Activated T-helper 1 cell treated with anti-CD3 and anti-CD28 coated beads, Interleukin-12 subunit alpha, Interleukin-12 subunit beta, Interleukin-2, Interleukin-4 antibody, amounts not matched to agents 30 ng/mL and 10 ng/mL and 1 ng/mL, durations not matched to agents 14 hours and 24 hours and 36 hours (primary cell): ENCODE results near the gene ME1. TPM values are rescaled to one million over a fixed set of nuclear protein-coding genes. Genes with fewer than 3 reads are reported as not detected.
A peak's percentile ranks its signal among the peaks of the same experiment; 100 is the strongest.

Experiments
- DNase-seq: peaks from one replicate; pipeline ENCODE4 v3.0.0; 2021; ENCODE audit warnings: low spot score
- H3K27ac Mint-ChIP-seq: one replicate; pipeline ENCODE4 v1.8.0; 2021; ENCODE audit warnings: mild to moderate bottlenecking, mixed read lengths
- H3K27me3 Mint-ChIP-seq: one replicate; pipeline ENCODE4 v1.8.0; 2022; ENCODE audit warnings: mild to moderate bottlenecking, moderate library complexity, mixed read lengths; ENCODE audit not compliant: insufficient read depth
- H3K36me3 Mint-ChIP-seq: one replicate; pipeline ENCODE4 v1.8.0; 2021; ENCODE audit warnings: low read depth, mixed read lengths
- H3K4me1 Mint-ChIP-seq: one replicate; pipeline ENCODE4 v1.8.0; 2021; ENCODE audit warnings: low read depth, mixed read lengths
- H3K4me3 Mint-ChIP-seq: one replicate; pipeline ENCODE4 v1.8.0; 2021; ENCODE audit warnings: mild to moderate bottlenecking, moderate library complexity, mixed read lengths
- H3K9me3 Mint-ChIP-seq: one replicate; pipeline ENCODE4 v1.8.0; 2021; ENCODE audit warnings: mixed read lengths
- intact Hi-C: fragments of 100-400 bp; cut with micrococcal nuclease; formaldehyde crosslinking; loops from one replicate; pipeline ENCODE4 v1.15.1; 2024
- total RNA-seq: library from RNA; stranded (reverse); gene quantifications from 2 replicates; pipeline ENCODE4 v1.2.3, GENCODE V29; 2022

ME1 gene
- total RNA-seq, result not detected in 2 replicates

GRCh38 chr6:83430611-83431544 lies at the start of gene ME1:
TSS of gene ME1 (minus strand) at chr6:83431051. CDS start at chr6:83430954, 97 bp downstream.
- DNase-seq, result peak; percentile 11
- H3K36me3 Mint-ChIP-seq, result no peaks in the 10 kb centered on the region
- H3K27ac Mint-ChIP-seq, result peak within 1 kb of the TSS; percentile 40
- H3K4me3 Mint-ChIP-seq, result peak within 1 kb of the TSS; percentile 11
- H3K9me3 Mint-ChIP-seq, result no peaks in the 10 kb centered on the region
- peaks cover 22% of the 10 kb centered on the region for H3K27me3 Mint-ChIP-seq
- H3K4me1 Mint-ChIP-seq, result no peaks in the 10 kb centered on the region
- intact Hi-C loops, result no loop called here

DNA sequence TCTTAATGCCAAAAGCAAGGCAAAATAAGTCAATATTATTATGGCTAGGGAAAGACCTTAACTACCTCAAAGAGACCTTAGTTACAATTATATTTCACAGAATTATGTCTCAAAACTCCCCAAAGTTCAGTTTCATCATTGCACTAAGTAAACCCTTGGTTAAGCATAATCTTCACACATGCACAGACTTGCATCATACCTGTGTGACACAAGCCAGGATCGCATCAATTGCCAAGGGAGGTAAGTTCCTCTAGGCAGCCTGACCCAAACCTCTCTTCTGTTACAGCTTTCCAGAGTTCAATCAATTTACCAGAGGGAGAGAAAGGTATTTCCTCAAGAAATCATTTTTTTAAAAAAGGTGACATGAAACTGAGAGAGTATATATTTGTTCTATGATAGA lies 49.6 kb upstream of the ME1 start:
- intact Hi-C loops, result no loop called here
- Mint-ChIP-seq H3K9me3 (no peaks in the 10 kb centered on the region), H3K27me3 (peaks cover 2% of the 10 kb centered on the region), H3K36me3 (no peaks in the 10 kb centered on the region), H3K4me3 (no peak overlapping the region), H3K27ac (no peak overlapping the region), H3K4me1 (no peaks in the 10 kb centered on the region)
- DNase-seq, result no peak

- Mint-ChIP-seq H3K9me3 (no peaks in the 10 kb centered on the region), H3K4me3 (no peak overlapping the region), H3K36me3 (no peaks in the 10 kb centered on the region), H3K27me3 (peaks cover 2% of the 10 kb centered on the region), H3K27ac (no peak overlapping the region), H3K4me1 (no peaks in the 10 kb centered on the region)
- DNase-seq, result no peak
- intact Hi-C loops, result no loop called here
Observed at GRCh38 chr6:83479389-83479788, 48.5 kb upstream of the ME1 start.

GRCh38 chr6:83476971-83477370 lies 46.1 kb upstream of the ME1 start:
- intact Hi-C loops, result no loop called here
- Mint-ChIP-seq H3K9me3 (no peaks in the 10 kb centered on the region), H3K27me3 (peaks cover 2% of the 10 kb centered on the region), H3K36me3 (no peaks in the 10 kb centered on the region), H3K27ac (no peak overlapping the region), H3K4me3 (no peak overlapping the region), H3K4me1 (no peaks in the 10 kb centered on the region)
- no peak for DNase-seq

DNA sequence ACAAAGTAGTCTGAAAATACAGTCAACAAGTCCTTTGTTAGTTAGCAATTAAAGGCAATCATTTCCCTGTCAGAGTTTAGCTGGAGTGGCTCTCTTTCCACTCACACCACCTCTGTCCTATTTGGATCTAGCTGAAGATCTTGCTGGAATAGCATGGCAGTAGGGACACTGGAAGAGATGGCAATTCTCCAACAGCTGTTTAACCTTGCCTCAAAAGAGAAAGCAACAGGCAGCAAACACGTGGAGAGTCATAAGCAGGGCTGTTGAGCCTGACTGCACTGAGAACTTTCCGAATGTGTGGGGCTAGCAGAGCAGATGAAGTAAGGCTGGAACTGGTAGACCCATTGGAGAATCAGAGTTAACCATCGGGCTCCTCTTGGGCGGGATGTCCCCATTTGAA lies 43.5 kb upstream of the ME1 start:
- Mint-ChIP-seq H3K27me3 (peaks cover 4% of the 10 kb centered on the region), H3K36me3 (no peaks in the 10 kb centered on the region), H3K4me1 (no peaks in the 10 kb centered on the region), H3K9me3 (no peaks in the 10 kb centered on the region), H3K27ac (no peak overlapping the region), H3K4me3 (no peak overlapping the region)
- no peak for DNase-seq
- intact Hi-C loops, result no loop called here

DNA sequence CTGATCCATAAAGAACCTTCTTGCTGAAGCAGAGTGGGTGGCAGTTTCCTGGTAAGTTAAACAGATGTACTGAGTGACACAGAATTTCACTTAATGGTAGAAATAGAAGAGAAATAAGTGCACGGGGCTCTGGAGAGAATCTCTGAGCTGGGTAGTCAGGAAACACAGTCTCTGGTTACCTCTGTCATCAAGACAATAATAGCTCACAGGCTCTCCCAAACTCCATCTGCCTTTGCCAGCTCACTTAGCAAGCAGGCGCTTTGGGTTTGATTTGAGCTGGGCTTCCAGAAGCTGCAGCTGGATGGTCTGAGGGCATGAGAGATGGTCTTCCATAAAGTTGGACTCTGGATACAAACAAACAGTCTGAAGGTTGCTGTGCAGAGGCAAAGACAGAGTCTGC lies 41.9 kb upstream of the ME1 start:
- Mint-ChIP-seq H3K9me3 (no peaks in the 10 kb centered on the region), H3K27me3 (peaks cover 2% of the 10 kb centered on the region), H3K27ac (no peak overlapping the region), H3K4me1 (no peaks in the 10 kb centered on the region), H3K36me3 (no peaks in the 10 kb centered on the region), H3K4me3 (no peak overlapping the region)
- intact Hi-C loops, result no loop called here
- DNase-seq, result no peak

GRCh38 chr6:83470587-83470986 lies 39.7 kb upstream of the ME1 start:
- Mint-ChIP-seq H3K9me3 (no peaks in the 10 kb centered on the region), H3K27me3 (peaks cover 2% of the 10 kb centered on the region), H3K4me3 (no peak overlapping the region), H3K4me1 (no peaks in the 10 kb centered on the region), H3K27ac (no peak overlapping the region), H3K36me3 (no peaks in the 10 kb centered on the region)
- DNase-seq, result no peak
- intact Hi-C loops, result no loop called here

GRCh38 chr6:83470001-83470400 lies 39.1 kb upstream of the ME1 start:
- intact Hi-C loops, result no loop called here
- DNase-seq, result no peak
- peaks cover 2% of the 10 kb centered on the region for H3K27me3 Mint-ChIP-seq
- H3K4me1 Mint-ChIP-seq, result no peaks in the 10 kb centered on the region
- H3K27ac Mint-ChIP-seq, result no peak overlapping the region
- H3K36me3 Mint-ChIP-seq, result no peaks in the 10 kb centered on the region
- H3K9me3 Mint-ChIP-seq, result no peaks in the 10 kb centered on the region
- no peak overlapping the region for H3K4me3 Mint-ChIP-seq

DNA sequence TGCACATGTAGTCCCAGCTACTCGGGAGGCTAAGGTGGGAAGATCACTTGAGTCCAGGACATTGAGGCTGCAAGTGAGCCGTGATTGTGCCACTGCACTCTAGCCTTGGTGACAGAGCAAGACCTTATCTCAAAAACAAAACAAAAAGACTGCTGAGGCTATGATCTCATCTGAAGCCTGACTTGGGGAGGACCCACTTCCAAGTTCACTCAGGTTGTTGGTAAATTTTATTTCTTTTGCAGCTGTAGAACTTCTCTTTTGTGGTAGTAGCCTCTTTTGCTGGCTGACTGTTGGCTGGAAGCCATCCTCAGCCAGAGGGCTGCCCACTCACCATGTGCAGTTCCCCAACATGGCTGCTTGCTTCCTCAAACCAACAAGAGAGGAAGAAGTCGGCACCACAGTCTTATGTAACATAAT lies 36.8 kb upstream of the ME1 start:
- Mint-ChIP-seq H3K27ac (no peak overlapping the region), H3K9me3 (no peaks in the 10 kb centered on the region), H3K27me3 (peaks cover 2% of the 10 kb centered on the region), H3K36me3 (no peaks in the 10 kb centered on the region), H3K4me1 (no peaks in the 10 kb centered on the region), H3K4me3 (no peak overlapping the region)
- no peak for DNase-seq
- intact Hi-C loops, result no loop called here

DNA sequence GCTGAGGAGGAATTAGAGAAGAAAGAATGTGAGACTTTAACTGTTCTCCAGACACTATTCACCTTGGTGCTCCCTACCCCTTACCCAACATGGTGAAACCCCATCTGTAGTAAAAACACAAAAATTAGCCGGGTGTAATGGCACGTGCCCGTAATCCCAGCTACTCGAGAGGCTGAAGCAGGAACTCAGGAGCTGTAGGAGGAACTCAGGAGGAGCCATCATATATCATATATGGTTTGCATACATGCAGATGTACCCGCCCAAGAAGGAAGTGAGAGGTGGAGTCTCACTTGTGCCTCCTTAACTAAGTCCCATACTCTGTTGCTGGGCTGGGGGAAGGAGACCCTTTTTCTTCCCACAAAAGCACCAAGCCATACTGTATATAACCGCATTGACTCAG lies 35.5 kb upstream of the ME1 start:
- no peak for DNase-seq
- no peak overlapping the region for H3K27ac Mint-ChIP-seq
- no peaks in the 10 kb centered on the region for H3K36me3 Mint-ChIP-seq
- intact Hi-C loops, result no loop called here
- no peaks in the 10 kb centered on the region for H3K9me3 Mint-ChIP-seq
- peaks cover 2% of the 10 kb centered on the region for H3K27me3 Mint-ChIP-seq
- no peaks in the 10 kb centered on the region for H3K4me1 Mint-ChIP-seq
- H3K4me3 Mint-ChIP-seq, result no peak overlapping the region

- Mint-ChIP-seq H3K27me3 (peaks cover under 1% of the 10 kb centered on the region), H3K4me3 (no peak overlapping the region), H3K36me3 (no peaks in the 10 kb centered on the region), H3K4me1 (no peaks in the 10 kb centered on the region), H3K27ac (no peak overlapping the region), H3K9me3 (no peaks in the 10 kb centered on the region)
- intact Hi-C loops, result no loop called here
- DNase-seq, result no peak
Observed at GRCh38 chr6:83464381-83465140, 33.7 kb upstream of the ME1 start.

GRCh38 chr6:83463886-83464285 lies 33.0 kb upstream of the ME1 start:
- no peaks in the 10 kb centered on the region for H3K27me3 Mint-ChIP-seq
- H3K4me1 Mint-ChIP-seq, result no peaks in the 10 kb centered on the region
- H3K9me3 Mint-ChIP-seq, result no peaks in the 10 kb centered on the region

DNA sequence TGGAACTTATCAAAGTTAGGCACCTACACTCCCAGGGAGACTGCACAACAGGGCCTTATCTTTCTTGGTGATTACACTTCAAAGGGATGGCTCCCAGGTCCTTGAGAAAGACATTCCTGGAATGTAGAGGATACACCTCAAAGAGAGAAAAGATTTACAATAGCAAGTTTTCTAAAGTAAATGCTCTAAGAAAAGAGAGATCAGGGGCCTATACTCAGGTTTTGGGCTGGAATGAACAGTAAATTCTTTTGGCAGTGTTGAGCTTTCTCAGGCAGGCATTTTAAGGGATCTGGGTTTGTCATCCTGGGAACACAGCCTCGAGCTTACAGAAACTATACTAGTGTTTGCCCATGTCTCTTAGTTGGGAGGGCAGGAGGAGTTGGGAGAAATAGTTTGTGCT lies 31.7 kb upstream of the ME1 start:
- Mint-ChIP-seq H3K4me3 (no peak overlapping the region), H3K36me3 (no peaks in the 10 kb centered on the region), H3K9me3 (no peaks in the 10 kb centered on the region), H3K27ac (no peak overlapping the region), H3K4me1 (no peaks in the 10 kb centered on the region), H3K27me3 (no peaks in the 10 kb centered on the region)
- intact Hi-C loops, result no loop called here
- no peak for DNase-seq

More at GRCh38 chr6:83463886-83464285, 33.0 kb upstream of the ME1 start:
- H3K27ac Mint-ChIP-seq, result no peak overlapping the region
- no peak overlapping the region for H3K4me3 Mint-ChIP-seq
- DNase-seq, result no peak
- no peaks in the 10 kb centered on the region for H3K36me3 Mint-ChIP-seq
- intact Hi-C loops, result no loop called here
